IMR-90 (cell line): Measurements from ENCODE around the gene PLEKHO2. TPM values are rescaled to one million over a fixed set of nuclear protein-coding genes. Genes with fewer than 3 reads are reported as not detected.

ENCODE experiments used
- ATAC-seq: fragments of 200-7000 bp; cut with Tn5 transposase; 2 replicates; pipeline ENCODE4 v1.9.1; 2020; ENCODE audit warnings: low read depth, mild to moderate bottlenecking, moderate library complexity
- BruUV-seq: library from RNA; stranded (reverse); fragments of 400-500 nt; replicated peaks from 2 replicates; lab custom pipeline; 2021; lab: Mats Ljungman, UMichigan
- CTCF ChIA-PET: fragments of 300-600 bp; formaldehyde crosslinking; extraction: SDS; loops from one replicate; lab custom pipeline; 2021; ENCODE audit warnings: antibody characterized with exemption; lab: Yijun Ruan, JAX
- POLR2A ChIA-PET: fragments of 300-600 bp; sonication (Branson Sonifier 250); formaldehyde crosslinking; loops from one replicate; lab custom pipeline; 2022; ENCODE audit warnings: antibody characterized with exemption; ENCODE audit not compliant: unreplicated experiment; lab: Charles Lee
- DNase-seq: peaks from one replicate; pipeline ENCODE4 v3.0.0; 2013
- H2AFZ ChIP-seq: replicated peaks from 2 replicates; pipeline ENCODE3; 2013; ENCODE audit warnings: low read length, mild to moderate bottlenecking; ENCODE audit not compliant: poor library complexity
- H2AK5ac ChIP-seq: 2 replicates; pipeline ENCODE4 v1.6.1; 2013; ENCODE audit warnings: low read depth, low read length, inconsistent platforms
- H2AK9ac ChIP-seq: replicated peaks from 2 replicates; pipeline ENCODE3; 2013; ENCODE audit warnings: mild to moderate bottlenecking, low read depth, low read length, moderate library complexity; ENCODE audit not compliant: poor library complexity
- H2BK120ac ChIP-seq: 2 replicates; pipeline ENCODE4 v1.6.1; 2013; ENCODE audit warnings: low read depth, low read length, inconsistent platforms
- H2BK15ac ChIP-seq: 3 replicates; pipeline ENCODE4 v1.6.1; 2013; ENCODE audit warnings: low read depth, low read length, inconsistent platforms
- H2BK20ac ChIP-seq: 2 replicates; pipeline ENCODE4 v1.6.1; 2013; ENCODE audit warnings: low read depth, mild to moderate bottlenecking, inconsistent platforms, low read length, moderate library complexity
- H2BK5ac ChIP-seq: 2 replicates; pipeline ENCODE4 v1.6.1; 2013; ENCODE audit warnings: mild to moderate bottlenecking, low read depth, low read length, inconsistent platforms; ENCODE audit not compliant: poor library complexity, severe bottlenecking
- H3K14ac ChIP-seq: replicated peaks from 2 replicates; pipeline ENCODE4 v1.6.1; 2013; ENCODE audit warnings: low read depth, low read length, inconsistent platforms
- H3K18ac ChIP-seq: 2 replicates; pipeline ENCODE4 v1.6.1; 2013; ENCODE audit warnings: low read depth, low read length, control low read depth
- H3K23ac ChIP-seq: 2 replicates; pipeline ENCODE4 v1.6.1; 2013; ENCODE audit warnings: low read depth, low read length, inconsistent platforms
- H3K27ac ChIP-seq: 2 replicates; pipeline ENCODE4 v1.5.1; 2013; ENCODE audit warnings: mild to moderate bottlenecking, control low read depth, low read length; ENCODE audit not compliant: insufficient read depth
- H3K27me3 ChIP-seq: 2 replicates; pipeline ENCODE4 v1.6.1; 2013; ENCODE audit warnings: low read length; ENCODE audit not compliant: control insufficient read depth, insufficient read depth
- H3K36me3 ChIP-seq: 2 replicates; pipeline ENCODE4 v1.6.1; 2013; ENCODE audit warnings: low read length, mixed read lengths; ENCODE audit not compliant: control insufficient read depth, insufficient read depth
- H3K4ac ChIP-seq: 2 replicates; pipeline ENCODE4 v1.6.1; 2013; ENCODE audit warnings: low read depth, low read length, inconsistent platforms
- H3K4me1 ChIP-seq: 2 replicates; pipeline ENCODE4 v1.6.1; 2013; ENCODE audit warnings: low read length, mixed read lengths; ENCODE audit not compliant: control insufficient read depth, insufficient read depth
- H3K4me2 ChIP-seq: 2 replicates; pipeline ENCODE4 v1.6.1; 2013; ENCODE audit warnings: low read depth, mild to moderate bottlenecking, control low read depth, low read length, moderate library complexity
- H3K4me3 ChIP-seq: 2 replicates; pipeline ENCODE4 v1.5.1; 2013; ENCODE audit warnings: low read depth, mild to moderate bottlenecking, control low read depth, low read length, moderate library complexity; ENCODE audit not compliant: insufficient read depth
- H3K56ac ChIP-seq: 2 replicates; pipeline ENCODE4 v1.6.1; 2013; ENCODE audit warnings: low read length, inconsistent platforms; ENCODE audit not compliant: insufficient read depth; ENCODE audit errors: extremely low read depth
- H3K79me1 ChIP-seq, 2 experiments: 2 replicates each; pipeline ENCODE4 v1.6.1; 2013; ENCODE audit warnings: low read length in 2 of 2, inconsistent platforms in 1 of 2, low read depth in 1 of 2
- H3K9ac ChIP-seq: 2 replicates; pipeline ENCODE4 v1.6.1; 2013; ENCODE audit warnings: low read depth, low read length, control low read depth
- H3K9me1 ChIP-seq: 2 replicates; pipeline ENCODE4 v1.6.1; 2013; ENCODE audit warnings: low read length, inconsistent platforms; ENCODE audit not compliant: insufficient read depth
- H3K9me3 ChIP-seq: 2 replicates; pipeline ENCODE4 v1.6.1; 2013; ENCODE audit warnings: low read length; ENCODE audit not compliant: control insufficient read depth, insufficient read depth
- H4K20me1 ChIP-seq: 2 replicates; pipeline ENCODE4 v1.6.1; 2013; ENCODE audit warnings: low read length, inconsistent platforms; ENCODE audit not compliant: insufficient read depth
- H4K5ac ChIP-seq: 2 replicates; pipeline ENCODE4 v1.6.1; 2013; ENCODE audit warnings: mild to moderate bottlenecking, low read depth, low read length, control low read depth
- H4K8ac ChIP-seq, 2 experiments: 2 replicates each; pipeline ENCODE4 v1.6.1; 2013; ENCODE audit warnings: low read depth in 2 of 2, low read length in 2 of 2, control low read depth in 1 of 2, inconsistent platforms in 1 of 2
- H4K91ac ChIP-seq: 2 replicates; pipeline ENCODE4 v1.6.1; 2013; ENCODE audit warnings: low read depth, low read length, inconsistent platforms; ENCODE audit not compliant: insufficient read depth
- BHLHE40 ChIP-seq: fragments of 150-350 bp; IDR thresholded peaks from 2 replicates; pipeline ENCODE4 v1.6.1; 2016; ENCODE audit warnings: mild to moderate bottlenecking, low read depth, low read length
- CEBPB ChIP-seq: IDR thresholded peaks from 2 replicates; pipeline ENCODE4 v1.6.1; 2012; ENCODE audit warnings: low read depth, low read length, improper control_type of control experiment
- CHD1 ChIP-seq: IDR thresholded peaks from 2 replicates; pipeline ENCODE4 v1.6.1; 2012; ENCODE audit warnings: low read depth, low read length, improper control_type of control experiment
- CTCF ChIP-seq: conservative IDR thresholded peaks from 2 replicates; pipeline ENCODE4 v1.5.1; 2012; ENCODE audit warnings: mild to moderate bottlenecking, low read depth, low read length, improper control_type of control experiment
- ELK1 ChIP-seq: fragments of 150-350 bp; IDR thresholded peaks from 2 replicates; pipeline ENCODE4 v1.6.1; 2016; ENCODE audit warnings: low read depth, mild to moderate bottlenecking, low read length, moderate library complexity, borderline replicate concordance
- MAFK ChIP-seq: IDR thresholded peaks from 2 replicates; pipeline ENCODE4 v1.6.1; 2012; ENCODE audit warnings: low read depth, low read length, improper control_type of control experiment
- MAZ ChIP-seq: IDR thresholded peaks from 2 replicates; pipeline ENCODE4 v1.6.1; 2012; ENCODE audit warnings: low read depth, mild to moderate bottlenecking, low read length, improper control_type of control experiment, moderate library complexity, borderline replicate concordance
- MXI1 ChIP-seq: IDR thresholded peaks from 2 replicates; pipeline ENCODE4 v1.6.1; 2012; ENCODE audit warnings: low read depth, mild to moderate bottlenecking, low read length, moderate library complexity, borderline replicate concordance
- NFE2L2 ChIP-seq: fragments of 150-350 bp; IDR thresholded peaks from 2 replicates; pipeline ENCODE4 v1.6.1; 2016; ENCODE audit warnings: low read depth, mild to moderate bottlenecking, low read length
- POLR2A ChIP-seq: IDR thresholded peaks from 2 replicates; pipeline ENCODE4 v1.6.1; 2012; ENCODE audit warnings: mild to moderate bottlenecking, low read depth, low read length
- RAD21 ChIP-seq: IDR thresholded peaks from 2 replicates; pipeline ENCODE4 v1.6.1; 2012; ENCODE audit warnings: low read length, improper control_type of control experiment
- RFX5 ChIP-seq: IDR thresholded peaks from 2 replicates; pipeline ENCODE4 v1.8.0; 2012; ENCODE audit warnings: low read depth, mild to moderate bottlenecking, low read length, moderate library complexity
- USF2 ChIP-seq: fragments of 150-350 bp; IDR thresholded peaks from 2 replicates; pipeline ENCODE4 v1.6.1; 2017; ENCODE audit warnings: mild to moderate bottlenecking, antibody characterized with exemption, low read length, low read depth
- WGBS, 2 experiments: methylation state at CpG; one replicate each; pipeline versions ENCODE4 v1.1.5 to v1.1.7; 2013; ENCODE audit warnings: missing lambda C conversion rate in 2 of 2; ENCODE audit not compliant: insufficient read length in 1 of 2; ENCODE audit errors: extremely low coverage in 2 of 2; 5-methylcytosine and 5-hydroxymethylcytosine counted together
- dilution Hi-C: fragments of 300-500 bp; cut with HindIII; formaldehyde crosslinking; loops from one replicate; pipeline ENCODE4 v1.14.3; 2018; ENCODE audit warnings: low sequenced_read_pairs; ENCODE audit not compliant: unreplicated experiment
- in situ Hi-C: fragments of 300-500 bp; cut with MboI; formaldehyde crosslinking; loops from 3 replicates; pipeline ENCODE4 v1.14.3; 2019; ENCODE audit warnings: low sequenced_read_pairs, inconsistent platforms, mixed read lengths
- intact Hi-C: fragments of 100-400 bp; cut with micrococcal nuclease; formaldehyde crosslinking; loops from 2 replicates; pipeline ENCODE4 v1.10.0; 2022
- polyA plus RNA-seq, 3 experiments: library from polyadenylated mRNA; depleted of rRNA; stranded (reverse); fragments of >200 nt; gene quantifications; 2 replicates each; pipeline ENCODE4 v1.2.3, GENCODE V29; 2012; ENCODE audit warnings: low replicate concordance in 1 of 3
- total RNA-seq: library from RNA; depleted of rRNA; stranded (reverse); fragments of >200 nt; gene quantifications from 2 replicates; pipeline ENCODE4 v1.2.3, GENCODE V29; 2012

PLEKHO2 gene
- total and polyA plus RNA-seq, 2 of the 4 experiments (the other 2 are of a cell fraction), result 19.0 to 22.5 TPM

- dilution Hi-C loops, result no loop called here
- H3K27ac ChIP-seq, result peak overlapping the region; percentile 47
- H3K9me3 ChIP-seq, result no peaks in the 10 kb centered on the region
- H3K4ac ChIP-seq, result peak overlapping the region; percentile 97
- H4K20me1 ChIP-seq, result no peaks in the 10 kb centered on the region
- H3K27me3 ChIP-seq, result no peaks in the 10 kb centered on the region
- H3K56ac ChIP-seq, result no peak overlapping the region
- peaks cover 43% of the 10 kb centered on the region for H3K4me1 ChIP-seq
- in situ Hi-C loops, result no loop called here
- no TSS peak for BruUV-seq
- H4K91ac ChIP-seq, result peak overlapping the region; percentile 77
- peak overlapping the region; percentile 53 for H3K4me2 ChIP-seq
- H3K9me1 ChIP-seq, result peaks cover 42% of the 10 kb centered on the region
- H4K5ac ChIP-seq, result peak overlapping the region; percentile 85
- peak overlapping the region; percentile 53 for H3K23ac ChIP-seq
- no peak for TF ChIP-seq USF2
- no peak for TF ChIP-seq RFX5
- TF ChIP-seq BHLHE40, result no peak
- TF ChIP-seq RAD21, result no peak
- TF ChIP-seq POLR2A, result no peak
- TF ChIP-seq MAFK, result no peak
- TF ChIP-seq MAZ, result no peak
- no peak for TF ChIP-seq MXI1
- no peak for TF ChIP-seq CTCF
- no peak for TF ChIP-seq CEBPB
- TF ChIP-seq CHD1, result no peak
- no peak for TF ChIP-seq NFE2L2
- no peak for TF ChIP-seq ELK1
- peak overlapping the region; percentile 43; the same call in 1 of the 2 replicates for H2BK20ac ChIP-seq
- H3K79me1 ChIP-seq, result peaks cover 0 to 26% of the 10 kb centered on the region in 2 experiments; a peak in 2 of 4 replicates
- H2BK5ac ChIP-seq, result peak overlapping the region; percentile 63
- POLR2A ChIA-PET, result interaction anchor here (0.5 kb wide), 1 partner anchor 9 kb away, joined by 3 read pairs; no protein-coding TSS in a partner anchor
- peak overlapping the region; percentile 74 for H2AK5ac ChIP-seq
- peak overlapping the region; percentile 95 for H2AFZ ChIP-seq
- intact Hi-C loops, result no loop called here
- H3K18ac ChIP-seq, result peak overlapping the region; percentile 65
- peak overlapping the region; percentile 93; the same call in 1 of the 2 replicates for H3K14ac ChIP-seq
- peak overlapping the region; percentile 88 for H4K8ac ChIP-seq
- ATAC-seq, result no peak
- 0 out of 2 replicates have a peak overlapping the region, but pooled peaks have one; percentile 8 for H3K9ac ChIP-seq
- 73% methylated on average over 4 of the region's 20 CpGs; no CpG with 5 or more reads in 1 of the 2 experiments for WGBS, 2 experiments
- no peaks in the 10 kb centered on the region for H3K36me3 ChIP-seq
- peak overlapping the region; percentile 77 for H2AK9ac ChIP-seq
- H2BK120ac ChIP-seq, result peak overlapping the region; percentile 89
- DNase-seq, result no peak
- 0 out of 3 replicates have a peak overlapping the region, but pooled peaks have one; percentile 30 for H2BK15ac ChIP-seq
- H3K4me3 ChIP-seq, result no peak overlapping the region
- CTCF ChIA-PET, result interaction anchor here (0.7 to 1.4 kb wide), 2 partner anchors 53 to 59 kb away, joined by 4 to 6 read pairs; no protein-coding TSS in a partner anchor
These were observed 52.8 kb downstream of the PLEKHO2 start for GRCh38 chr15:64894395-64895056.
